Vagina (tissue), 2 donors: ENCODE measurements around the gene DRAXIN. TPM values are rescaled to one million over a fixed set of nuclear protein-coding genes. Genes with fewer than 3 reads are reported as not detected.
A peak's percentile ranks its signal among the peaks of the same experiment; 100 is the strongest.

ENCODE experiments used
- DNase-seq, 2 donors: peaks; one replicate each; pipeline ENCODE4 v3.0.0-alpha.2; 2017; ENCODE audit errors: extremely low spot score in 2 of 2
- H3K27ac ChIP-seq: fragments of 200-600 bp; sonication (generic); one replicate; pipeline ENCODE4 v1.5.1; 2019
- H3K27me3 ChIP-seq: fragments of 200-600 bp; sonication (generic); one replicate; pipeline ENCODE4 v1.5.1; 2019
- H3K36me3 ChIP-seq, 2 donors: fragments of 200-600 bp; sonication (generic); one replicate each; pipeline ENCODE4 v1.5.1; 2017 to 2019
- H3K4me1 ChIP-seq: fragments of 200-600 bp; sonication (generic); one replicate; pipeline ENCODE4 v1.5.1; 2019
- H3K4me3 ChIP-seq, 2 donors: fragments of 200-600 bp; sonication (generic); 1 replicate in 1 of 2; 2 replicates in 1 of 2; pipeline ENCODE4 v1.5.1; 2016 to 2019
- H3K9me3 ChIP-seq: fragments of 200-600 bp; sonication (generic); one replicate; pipeline ENCODE4 v1.5.1; 2019
- POLR2A ChIP-seq, 2 donors: fragments of 450-650 bp; IDR thresholded peaks; one replicate each; pipeline ENCODE4 v1.6.1; 2017; ENCODE audit warnings: antibody characterized with exemption in 2 of 2, mild to moderate bottlenecking in 2 of 2, moderate library complexity in 2 of 2
- POLR2AphosphoS5 ChIP-seq, 2 donors: sonication (generic); formaldehyde crosslinking; IDR thresholded peaks; one replicate each; pipeline ENCODE4 v1.9.0; 2017; ENCODE audit warnings: antibody characterized with exemption in 2 of 2, mild to moderate bottlenecking in 2 of 2, low read depth in 1 of 2; ENCODE audit not compliant: insufficient read depth in 1 of 2
- intact Hi-C: fragments of 100-400 bp; cut with DNase I; formaldehyde crosslinking; loops from one replicate; pipeline ENCODE4 v1.15.1; 2023
- total RNA-seq: library from RNA; depleted of rRNA; stranded (reverse); fragments of >200 nt; gene quantifications from one replicate; pipeline ENCODE4 v1.2.3, GENCODE V29; 2016
- TF ChIP-seq, protein P1 (sequence below), 3 experiments: fragments of 450-650 bp in 2 of 3; fragments of 200-600 bp in 1 of 3; sonication (generic) in 1 of 3; IDR thresholded peaks; one replicate each; pipeline ENCODE4 v1.5.1; 2017 to 2019; ENCODE audit warnings: antibody characterized with exemption in 3 of 3, mild to moderate bottlenecking in 2 of 3, moderate library complexity in 2 of 3

The DRAXIN gene
- total RNA-seq, 1 donor from 2014 or later: not detected

GRCh38 chr1:11680270-11681070, 11.0 kb upstream of the DRAXIN start:
- TF ChIP-seq POLR2AphosphoS5 (IDR thresholded peaks at IDR 0.05; ENCODE audit: insufficient read depth in 1 of 2, low read depth in 1 of 2) (peak in 1 of 2 donors; percentile 70), POLR2A (IDR thresholded peaks at IDR 0.05) (no peak)
- Histone ChIP-seq H3K4me1 (peaks cover 29% of the 10 kb centered on the region), H3K36me3 (peaks cover 0 to 11% of the 10 kb centered on the region in 2 donors), H3K4me3 (peak overlapping the region; percentile 85 to 96), H3K9me3 (no peaks in the 10 kb centered on the region), H3K27me3 (no peaks in the 10 kb centered on the region), H3K27ac (peak overlapping the region; percentile 82)
- DNase-seq: no peak
- intact Hi-C loops: loop anchor here (1.0 kb wide), 1 partner anchor 16 kb away; the partner anchor contains the start of gene FBXO6

- H3K27me3 ChIP-seq: no peaks in the 10 kb centered on the region
- peak within 1 kb of the TSS; percentile 85 to 96 for H3K4me3 ChIP-seq
- peak within 1 kb of the TSS; percentile 82 for H3K27ac ChIP-seq
- no peaks in the 10 kb centered on the region for H3K9me3 ChIP-seq
- no peak for DNase-seq
- H3K36me3 ChIP-seq: peaks cover 0 to 4% of the 10 kb centered on the region in 2 donors
- intact Hi-C loops: loop anchor here (1.0 kb wide), 1 partner anchor 17 kb away; the partner anchor contains the start of gene FBXO6
- peak; percentile 34 to 61 for TF ChIP-seq POLR2A (IDR thresholded peaks at IDR 0.05)
- peak in 1 of 2 donors; percentile 30 for TF ChIP-seq POLR2AphosphoS5 (IDR thresholded peaks at IDR 0.05; ENCODE audit: insufficient read depth in 1 of 2, low read depth in 1 of 2)
- TF ChIP-seq, protein P1, sequence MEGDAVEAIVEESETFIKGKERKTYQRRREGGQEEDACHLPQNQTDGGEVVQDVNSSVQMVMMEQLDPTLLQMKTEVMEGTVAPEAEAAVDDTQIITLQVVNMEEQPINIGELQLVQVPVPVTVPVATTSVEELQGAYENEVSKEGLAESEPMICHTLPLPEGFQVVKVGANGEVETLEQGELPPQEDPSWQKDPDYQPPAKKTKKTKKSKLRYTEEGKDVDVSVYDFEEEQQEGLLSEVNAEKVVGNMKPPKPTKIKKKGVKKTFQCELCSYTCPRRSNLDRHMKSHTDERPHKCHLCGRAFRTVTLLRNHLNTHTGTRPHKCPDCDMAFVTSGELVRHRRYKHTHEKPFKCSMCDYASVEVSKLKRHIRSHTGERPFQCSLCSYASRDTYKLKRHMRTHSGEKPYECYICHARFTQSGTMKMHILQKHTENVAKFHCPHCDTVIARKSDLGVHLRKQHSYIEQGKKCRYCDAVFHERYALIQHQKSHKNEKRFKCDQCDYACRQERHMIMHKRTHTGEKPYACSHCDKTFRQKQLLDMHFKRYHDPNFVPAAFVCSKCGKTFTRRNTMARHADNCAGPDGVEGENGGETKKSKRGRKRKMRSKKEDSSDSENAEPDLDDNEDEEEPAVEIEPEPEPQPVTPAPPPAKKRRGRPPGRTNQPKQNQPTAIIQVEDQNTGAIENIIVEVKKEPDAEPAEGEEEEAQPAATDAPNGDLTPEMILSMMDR (IDR thresholded peaks at IDR 0.05): no peak
- H3K4me1 ChIP-seq: peaks cover 29% of the 10 kb centered on the region
Observed at GRCh38 chr1:11681071-11681771, 10.3 kb upstream of the DRAXIN start, which contains the start of gene MAD2L2. Gene MAD2L2, minus strand, starts transcription at chr1:11681148. Its CDS starts 547 bp downstream, at chr1:11680601.

DNA sequence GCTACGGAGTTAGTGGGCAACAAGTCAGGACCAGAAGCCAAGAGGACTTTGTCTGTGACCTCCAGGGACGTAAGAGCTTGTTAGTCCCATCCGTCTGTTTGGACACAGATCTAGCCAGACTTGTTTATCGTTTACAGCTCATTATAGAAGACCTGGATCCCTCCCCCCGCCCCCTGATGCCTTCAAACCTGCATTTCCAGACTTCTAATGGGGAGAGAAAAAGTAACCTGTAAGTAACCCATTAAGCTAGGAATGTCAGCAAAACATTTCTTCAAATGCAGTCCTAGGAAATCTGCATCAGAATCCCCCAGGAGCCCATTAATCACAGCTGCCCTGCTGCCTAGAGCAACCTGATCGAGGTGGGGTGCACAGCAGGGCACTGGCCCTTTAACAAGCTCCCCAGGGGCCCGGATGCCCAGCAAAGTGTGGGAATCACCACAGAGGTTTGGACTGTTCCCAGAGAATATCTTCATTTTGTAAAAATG, 9.2 kb upstream of the DRAXIN start:
- Histone ChIP-seq H3K4me3 (no peak overlapping the region), H3K4me1 (peaks cover 29% of the 10 kb centered on the region), H3K27me3 (no peaks in the 10 kb centered on the region), H3K36me3 (no peaks in the 10 kb centered on the region), H3K9me3 (no peaks in the 10 kb centered on the region), H3K27ac (no peak overlapping the region)
- no peak for DNase-seq
- no peak for TF ChIP-seq POLR2AphosphoS5 (IDR thresholded peaks at IDR 0.05; ENCODE audit: insufficient read depth in 1 of 2, low read depth in 1 of 2)
- intact Hi-C loops: no loop called here

- peaks cover 29% of the 10 kb centered on the region for H3K4me1 ChIP-seq
- H3K9me3 ChIP-seq: no peaks in the 10 kb centered on the region
- H3K27ac ChIP-seq: no peak overlapping the region
- H3K4me3 ChIP-seq: no peak overlapping the region
- no peak for DNase-seq
- TF ChIP-seq POLR2AphosphoS5 (IDR thresholded peaks at IDR 0.05; ENCODE audit: insufficient read depth in 1 of 2, low read depth in 1 of 2) (no peak), POLR2A (IDR thresholded peaks at IDR 0.05) (no peak)
- TF ChIP-seq, protein P1 (IDR thresholded peaks at IDR 0.05): no peak
- intact Hi-C loops: no loop called here
- no peaks in the 10 kb centered on the region for H3K27me3 ChIP-seq
- H3K36me3 ChIP-seq: no peaks in the 10 kb centered on the region
Observed at GRCh38 chr1:11682799-11683198, 8.7 kb upstream of the DRAXIN start.

- intact Hi-C loops: no loop called here
- DNase-seq: no peak
- Histone ChIP-seq H3K9me3 (no peaks in the 10 kb centered on the region), H3K27ac (no peak overlapping the region), H3K4me3 (no peak overlapping the region), H3K27me3 (no peaks in the 10 kb centered on the region), H3K36me3 (no peaks in the 10 kb centered on the region), H3K4me1 (peaks cover 29% of the 10 kb centered on the region)
- no peak for TF ChIP-seq POLR2A (IDR thresholded peaks at IDR 0.05)
- no peak for TF ChIP-seq POLR2AphosphoS5 (IDR thresholded peaks at IDR 0.05; ENCODE audit: insufficient read depth in 1 of 2, low read depth in 1 of 2)
- TF ChIP-seq, protein P1 (IDR thresholded peaks at IDR 0.05): no peak
Observed at GRCh38 chr1:11684070-11684469, 7.4 kb upstream of the DRAXIN start.
